Measurements from ENCODE around the gene RAB5B. TPM values are rescaled to one million over a fixed set of nuclear protein-coding genes. Genes with fewer than 3 reads are reported as not detected.

RAB5B gene
- total and polyA plus RNA-seq, 2 donors (not counting 3 experiments of a cell fraction or from before 2014, with no cell fraction given), result 103 to 105 TPM

DNA sequence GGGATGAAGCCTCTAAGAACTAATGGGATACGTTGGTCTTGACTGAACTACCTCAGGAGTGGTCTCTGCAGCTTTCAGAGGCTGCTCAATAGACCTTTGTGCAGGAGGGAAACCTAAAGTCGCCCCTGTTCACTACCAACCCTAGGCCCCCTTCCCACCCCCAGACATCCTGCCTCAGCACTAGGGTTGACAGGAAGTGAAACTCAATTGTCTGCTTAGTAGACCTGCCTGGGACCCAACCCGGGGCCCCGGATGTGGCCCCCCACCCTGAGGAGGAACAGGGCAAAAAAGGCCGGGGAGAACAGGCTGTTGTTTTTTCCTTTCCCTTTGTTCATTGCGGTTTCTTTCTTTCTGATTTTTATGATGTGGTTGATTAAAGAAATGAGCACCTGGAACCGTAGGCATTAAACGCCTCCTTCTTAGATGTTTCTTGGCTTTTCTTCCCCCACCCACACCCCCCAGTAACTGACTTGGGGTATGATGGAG lies 44.5 kb upstream of the RAB5B start:
- Histone ChIP-seq H3K4me1 (ENCODE audit: control insufficient read depth, extremely low read depth, insufficient read depth, low read length) (peaks cover 42% of the 10 kb centered on the region), H2AFZ (ENCODE audit: low read depth, low read length) (no peak overlapping the region), H3K36me3 (ENCODE audit: control insufficient read depth in 2 of 2, extremely low read depth in 1 of 2, insufficient read depth in 2 of 2, low read length in 2 of 2) (no peaks in the 10 kb centered on the region), H3K4me2 (ENCODE audit: insufficient read depth, low read length) (no peak overlapping the region), H3K9ac (replicated peaks; ENCODE audit: extremely low read depth, insufficient read depth, low read length) (no peak overlapping the region), H3K9me1 (replicated peaks; ENCODE audit: control insufficient read depth, extremely low read depth, insufficient read depth, low read length) (no peaks in the 10 kb centered on the region), H3K27ac (ENCODE audit: insufficient read depth, low read depth, low read length) (no peak overlapping the region), H3K4me3 (replicated peaks in 1 of 3; ENCODE audit: insufficient read depth in 1 of 3, low read depth in 1 of 3, low read length in 3 of 3) (no peak overlapping the region), H3K79me2 (ENCODE audit: control insufficient read depth, insufficient read depth, low read length) (peaks cover 20% of the 10 kb centered on the region), H3K9me3 (replicated peaks; ENCODE audit: control insufficient read depth, insufficient read depth, low read length) (no peaks in the 10 kb centered on the region), H3K27me3 (ENCODE audit: control insufficient read depth in 2 of 2, insufficient read depth in 2 of 2, low read length in 2 of 2) (no peaks in the 10 kb centered on the region), H4K20me1 (replicated peaks; ENCODE audit: control insufficient read depth, extremely low read depth, insufficient read depth, low read length) (no peaks in the 10 kb centered on the region)
- POLR2A ChIA-PET, result interaction anchor here (0.5 kb wide), 1 partner anchor 80 kb away, joined by 9 read pairs; no protein-coding TSS in a partner anchor
- CTCF ChIA-PET, result interaction anchor here (1.2 kb wide), 1 partner anchor 115 kb away, joined by 4 read pairs; no protein-coding TSS in a partner anchor
- FAIRE-seq (no peak), DNase-seq (ENCODE audit: low read depth, low spot score) (no peak)
- intact Hi-C loops (cut with micrococcal nuclease), result no loop called here
- no TSS peak for BruUV-seq (replicated peaks)
- TF ChIP-seq JUN (IDR thresholded peaks at IDR 0.05; ENCODE audit: borderline replicate concordance, insufficient read depth, insufficient read length, low read depth) (no peak), GATA2 (IDR thresholded peaks at IDR 0.05; ENCODE audit: insufficient read depth, insufficient read length, low read depth, low read length) (no peak), MYC (IDR thresholded peaks at IDR 0.05; ENCODE audit: low read depth, low read length) (no peak), POLR2A (IDR thresholded peaks at IDR 0.05; ENCODE audit: low read depth, low read length) (no peak), FOS (IDR thresholded peaks at IDR 0.05; ENCODE audit: borderline replicate concordance, insufficient read depth, low read length) (no peak), EZH2 (IDR thresholded peaks at IDR 0.05; ENCODE audit: borderline replicate concordance, low read depth, low read length, severe bottlenecking) (no peak), POLR2AphosphoS5 (IDR thresholded peaks at IDR 0.05; ENCODE audit: insufficient read depth, low read depth, low read length) (no peak)
- TF ChIP-seq, protein P1, sequence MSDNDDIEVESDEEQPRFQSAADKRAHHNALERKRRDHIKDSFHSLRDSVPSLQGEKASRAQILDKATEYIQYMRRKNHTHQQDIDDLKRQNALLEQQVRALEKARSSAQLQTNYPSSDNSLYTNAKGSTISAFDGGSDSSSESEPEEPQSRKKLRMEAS (IDR thresholded peaks at IDR 0.05; ENCODE audit: insufficient read depth, insufficient read length), result no peak
- TF ChIP-seq, protein P2, sequence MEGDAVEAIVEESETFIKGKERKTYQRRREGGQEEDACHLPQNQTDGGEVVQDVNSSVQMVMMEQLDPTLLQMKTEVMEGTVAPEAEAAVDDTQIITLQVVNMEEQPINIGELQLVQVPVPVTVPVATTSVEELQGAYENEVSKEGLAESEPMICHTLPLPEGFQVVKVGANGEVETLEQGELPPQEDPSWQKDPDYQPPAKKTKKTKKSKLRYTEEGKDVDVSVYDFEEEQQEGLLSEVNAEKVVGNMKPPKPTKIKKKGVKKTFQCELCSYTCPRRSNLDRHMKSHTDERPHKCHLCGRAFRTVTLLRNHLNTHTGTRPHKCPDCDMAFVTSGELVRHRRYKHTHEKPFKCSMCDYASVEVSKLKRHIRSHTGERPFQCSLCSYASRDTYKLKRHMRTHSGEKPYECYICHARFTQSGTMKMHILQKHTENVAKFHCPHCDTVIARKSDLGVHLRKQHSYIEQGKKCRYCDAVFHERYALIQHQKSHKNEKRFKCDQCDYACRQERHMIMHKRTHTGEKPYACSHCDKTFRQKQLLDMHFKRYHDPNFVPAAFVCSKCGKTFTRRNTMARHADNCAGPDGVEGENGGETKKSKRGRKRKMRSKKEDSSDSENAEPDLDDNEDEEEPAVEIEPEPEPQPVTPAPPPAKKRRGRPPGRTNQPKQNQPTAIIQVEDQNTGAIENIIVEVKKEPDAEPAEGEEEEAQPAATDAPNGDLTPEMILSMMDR (IDR thresholded peaks at IDR 0.05; ENCODE audit: extremely low read depth in 1 of 2, insufficient read depth in 1 of 2, low read depth in 1 of 2, low read length in 2 of 2), result no peak
- dilution Hi-C loops (cut with MboI; ENCODE audit: extremely low pct_ligation_motif_present, low sequenced_read_pairs), result no loop called here

All from endothelial cell of umbilical vein (primary cell).